ENCODE data around the gene ZMIZ2. TPM values are rescaled to one million over a fixed set of nuclear protein-coding genes. Genes with fewer than 3 reads are reported as not detected.

Gene ZMIZ2
- total and polyA plus RNA-seq, 9 of the 15 experiments (the other 6 are each of a cell fraction or from before 2014, with no cell fraction given), result 0.13 to 40.3 (median 4.9) TPM

GRCh38 chr7:44740055-44740454 is 8.6 kb upstream of the ZMIZ2 start:
- TF ChIP-seq MED1 (CRISPR knock-in tag; IDR thresholded peaks at IDR 0.05; ENCODE audit: borderline replicate concordance) (no peak), STAG1 (CRISPR knock-in tag; IDR thresholded peaks at IDR 0.05; ENCODE audit: borderline replicate concordance) (no peak), NCOA6 (IDR thresholded peaks at IDR 0.05) (no peak), FOXA1 (IDR thresholded peaks at IDR 0.05; ENCODE audit: borderline replicate concordance) (no peak), ELF2 (CRISPR knock-in tag; IDR thresholded peaks at IDR 0.05) (no peak), TARDBP (IDR thresholded peaks at IDR 0.05) (no peak), GTF2A2 (tag; IDR thresholded peaks at IDR 0.05) (no peak), BMI1 (IDR thresholded peaks at IDR 0.05; ENCODE audit: low read length) (no peak), BRCA1 (IDR thresholded peaks at IDR 0.05) (no peak), BRCA1 (CRISPR knock-in tag; IDR thresholded peaks at IDR 0.05) (no peak), SMARCA4 (IDR thresholded peaks at IDR 0.05) (no peak), ZC3H4 (CRISPR knock-in tag; IDR thresholded peaks at IDR 0.05; ENCODE audit: borderline replicate concordance) (no peak), MCM7 (IDR thresholded peaks at IDR 0.05) (no peak), ATF1 (CRISPR knock-in tag; IDR thresholded peaks at IDR 0.05) (no peak), ATF1 (tag; IDR thresholded peaks at IDR 0.05) (no peak), ZNF324 (CRISPR knock-in tag; IDR thresholded peaks at IDR 0.05) (no peak), UBTF (IDR thresholded peaks at IDR 0.05; ENCODE audit: borderline replicate concordance in 1 of 2, low read depth in 2 of 2, low read length in 2 of 2) (no peak), ZNF384 (IDR thresholded peaks at IDR 0.05; ENCODE audit: low read depth, low read length) (no peak), HBP1 (CRISPR knock-in tag; IDR thresholded peaks at IDR 0.05) (no peak)
- no TSS peak for BruUV-seq (replicated peaks)
- Histone ChIP-seq H3K9ac (ENCODE audit: insufficient read depth in 1 of 2, low read depth in 2 of 2, low read length in 2 of 2) (peak overlapping the region in 1 of 2 experiments; percentile 78; a peak in 1 of 4 replicates), H4K20me1 (replicated peaks; ENCODE audit: control insufficient read depth, insufficient read depth, low read length) (no peaks in the 10 kb centered on the region), H3K27me3 (ENCODE audit: control insufficient read depth in 2 of 2, insufficient read depth in 2 of 2, low read length in 2 of 2) (no peaks in the 10 kb centered on the region), H3K4me1 (replicated peaks in 1 of 2; ENCODE audit: control insufficient read depth in 2 of 2, insufficient read depth in 2 of 2, low read length in 2 of 2) (peaks cover 0 to 7% of the 10 kb centered on the region in 2 experiments; a peak in 3 of 5 replicates), H3K27ac (ENCODE audit: extremely low read depth, low read depth, low read length) (no peak overlapping the region), H3K9me1 (ENCODE audit: control insufficient read depth, insufficient read depth, low read length) (no peaks in the 10 kb centered on the region), H3K4me3 (no peak overlapping the region), H3K9me3 (replicated peaks; ENCODE audit: control insufficient read depth, insufficient read depth, low read depth, low read length) (no peaks in the 10 kb centered on the region), H2AFZ (ENCODE audit: low read depth, low read length) (no peak overlapping the region), H3K79me2 (ENCODE audit: control insufficient read depth, insufficient read depth, low read length) (no peaks in the 10 kb centered on the region), H3K36me3 (ENCODE audit: control insufficient read depth, insufficient read depth, low read length) (no peaks in the 10 kb centered on the region), H3K4me2 (ENCODE audit: insufficient read depth, low read length) (no peak overlapping the region)
- intact Hi-C loops (cut with micrococcal nuclease), result loop anchor here (10.0 kb wide), 1 partner anchor 105 kb away; the partner anchor contains the start of gene H2AZ2
- DNase-seq (ENCODE audit: extremely low read depth in 1 of 4, low spot score in 3 of 4) (no peak), FAIRE-seq (no peak), ATAC-seq (no peak)
- WGBS (ENCODE audit: insufficient coverage, low coverage, missing lambda C conversion rate), result 56% methylated on average over 2 of the region's 2 CpGs
- CTCF ChIA-PET (ENCODE audit: low intra/inter-chr PET ratio), result no interaction called here
- POLR2A ChIA-PET, result interaction anchor here (0.7 to 0.9 kb wide), 3 partner anchors 11 to 174 kb away, joined by 3 to 4 read pairs (median 3); no protein-coding TSS in a partner anchor
- in situ Hi-C loops (cut with MboI), result no loop called here
